Lung microvascular endothelial cell (primary cell): ENCODE data around the gene NCBP3. TPM values are rescaled to one million over a fixed set of nuclear protein-coding genes. Genes with fewer than 3 reads are reported as not detected.
A peak's percentile ranks its signal among the peaks of the same experiment; 100 is the strongest.

ENCODE experiments used
- DNase-seq, 2 donors: peaks; one replicate each; pipeline versions ENCODE4 v3.0.0 to v3.0.0-alpha.2; 2010; ENCODE audit warnings: low read depth in 2 of 2
- total RNA-seq: library from RNA; depleted of rRNA; stranded (reverse); fragments of >200 nt; gene quantifications from 2 replicates; pipeline ENCODE4 v1.2.1, GENCODE V29; 2014

The NCBP3 gene, protein sequence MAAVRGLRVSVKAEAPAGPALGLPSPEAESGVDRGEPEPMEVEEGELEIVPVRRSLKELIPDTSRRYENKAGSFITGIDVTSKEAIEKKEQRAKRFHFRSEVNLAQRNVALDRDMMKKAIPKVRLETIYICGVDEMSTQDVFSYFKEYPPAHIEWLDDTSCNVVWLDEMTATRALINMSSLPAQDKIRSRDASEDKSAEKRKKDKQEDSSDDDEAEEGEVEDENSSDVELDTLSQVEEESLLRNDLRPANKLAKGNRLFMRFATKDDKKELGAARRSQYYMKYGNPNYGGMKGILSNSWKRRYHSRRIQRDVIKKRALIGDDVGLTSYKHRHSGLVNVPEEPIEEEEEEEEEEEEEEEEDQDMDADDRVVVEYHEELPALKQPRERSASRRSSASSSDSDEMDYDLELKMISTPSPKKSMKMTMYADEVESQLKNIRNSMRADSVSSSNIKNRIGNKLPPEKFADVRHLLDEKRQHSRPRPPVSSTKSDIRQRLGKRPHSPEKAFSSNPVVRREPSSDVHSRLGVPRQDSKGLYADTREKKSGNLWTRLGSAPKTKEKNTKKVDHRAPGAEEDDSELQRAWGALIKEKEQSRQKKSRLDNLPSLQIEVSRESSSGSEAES
- total RNA-seq: 10.5 and 11.5 TPM in 2 replicates

DNA sequence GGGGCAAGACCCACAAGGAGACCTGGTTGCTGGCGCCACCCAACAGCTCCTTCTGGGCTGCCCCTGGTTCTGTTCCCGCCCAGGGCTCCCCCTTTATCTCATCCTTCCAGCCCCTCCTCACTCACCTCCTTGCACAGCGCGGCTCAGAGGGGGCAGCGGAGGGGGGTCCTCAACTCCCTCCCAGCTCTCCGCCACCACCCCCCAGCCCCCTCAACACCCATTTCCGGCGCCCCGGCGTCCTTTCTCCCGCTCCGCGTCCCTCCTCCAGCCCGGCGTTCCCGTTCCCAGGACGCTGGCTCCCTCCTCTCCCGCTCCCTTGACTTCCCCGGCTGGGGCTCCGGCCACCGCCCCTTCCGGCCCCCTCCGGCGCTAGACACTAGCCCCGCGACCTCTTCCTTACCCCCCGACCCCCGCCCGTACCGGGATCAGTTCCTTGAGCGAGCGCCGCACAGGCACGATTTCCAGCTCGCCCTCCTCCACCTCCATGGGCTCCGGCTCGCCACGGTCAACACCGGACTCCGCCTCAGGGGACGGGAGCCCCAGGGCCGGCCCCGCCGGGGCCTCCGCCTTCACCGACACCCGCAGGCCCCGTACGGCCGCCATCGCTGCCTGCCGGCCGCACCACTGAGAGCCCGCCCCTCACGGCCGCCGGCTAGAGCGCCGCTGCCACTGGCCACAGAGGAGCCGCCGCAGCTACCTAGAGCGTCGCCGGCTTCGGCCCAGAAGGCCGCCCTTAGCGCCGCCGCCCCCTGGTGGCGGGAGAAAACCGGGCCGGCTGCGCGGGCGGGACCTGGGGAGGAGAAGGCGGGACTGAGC lies at the start of gene NCBP3:
Gene NCBP3, minus strand, starts transcription at position 626 of the 816 bp plus-strand sequence. Its CDS starts 23 bp downstream, at position 603.
- DNase-seq: peak; percentile 96 to 97

DNA sequence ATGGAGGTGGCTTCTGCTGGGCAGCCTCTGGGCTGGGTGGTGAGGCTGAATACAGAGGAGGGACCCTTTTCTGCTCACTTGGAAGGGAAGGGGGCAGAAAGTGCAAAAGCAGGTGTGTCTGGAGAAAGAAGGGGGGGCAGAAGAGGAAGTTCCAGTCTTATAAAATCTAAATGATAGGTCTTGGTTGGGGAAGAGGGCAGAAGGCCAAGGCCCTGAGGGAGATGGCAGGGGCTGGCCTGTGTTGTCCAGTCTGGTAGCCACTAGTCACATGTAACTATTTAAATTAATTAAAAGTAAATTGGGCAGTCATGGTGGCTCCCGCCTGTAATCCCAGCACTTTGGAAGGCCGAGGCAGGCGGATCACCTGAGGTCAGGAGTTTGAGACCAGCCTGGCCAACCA lies 49.3 kb upstream of the NCBP3 start:
- DNase-seq: no peak

GRCh38 chr17:3894911-3895343 lies 48.9 kb upstream of the NCBP3 start:
- peak in 1 of 2 donors; percentile 79 for DNase-seq

GRCh38 chr17:3894188-3894587 lies 48.1 kb upstream of the NCBP3 start:
- DNase-seq: no peak

GRCh38 chr17:3893720-3894116 lies 47.7 kb upstream of the NCBP3 start:
- DNase-seq: no peak

DNA sequence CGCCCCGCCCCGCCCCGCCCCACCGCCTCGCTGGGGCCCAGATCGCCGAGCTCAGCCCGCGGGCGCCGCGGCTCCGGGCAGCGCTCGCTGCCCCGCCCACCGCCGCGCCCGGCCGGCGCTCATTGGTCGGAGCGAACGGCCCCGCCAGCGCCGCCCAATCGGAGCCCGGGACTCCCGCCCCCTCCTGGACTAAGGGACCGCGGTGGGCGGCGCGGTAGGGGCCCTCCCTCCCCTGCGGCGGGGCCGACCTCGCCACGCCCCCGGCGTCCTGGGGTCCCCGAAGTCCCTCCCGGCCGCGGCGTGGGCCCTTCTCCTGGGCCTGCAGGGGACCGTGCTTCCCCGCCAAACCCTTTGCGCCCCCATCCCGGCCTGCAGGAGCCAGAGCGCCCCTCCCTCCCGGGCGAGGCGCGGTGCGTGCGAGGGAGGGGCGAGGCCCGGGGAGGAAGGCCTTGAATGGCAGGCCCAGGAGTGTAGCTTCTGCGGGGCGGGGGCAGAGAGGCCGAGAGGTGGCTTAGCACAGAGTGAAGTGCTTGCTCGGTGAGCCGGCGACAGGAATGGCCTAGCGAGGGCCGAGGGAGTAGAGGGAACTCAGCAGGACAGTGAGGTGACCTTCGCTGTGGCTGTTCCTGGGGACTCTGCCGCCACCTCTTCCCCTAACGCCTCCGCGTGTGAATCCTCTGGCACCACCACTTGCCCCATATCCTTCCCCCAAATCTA lies 47.1 kb upstream of the NCBP3 start, which contains the start of gene CAMKK1:
Gene CAMKK1, minus strand, starts transcription at position 51 of the 717 bp plus-strand sequence. CDS start 7,366 bp downstream, outside the sequence.
- DNase-seq: peak; percentile 85 to 90

GRCh38 chr17:3892095-3892998 lies 46.3 kb upstream of the NCBP3 start:
- DNase-seq: peak; percentile 64 to 78

DNA sequence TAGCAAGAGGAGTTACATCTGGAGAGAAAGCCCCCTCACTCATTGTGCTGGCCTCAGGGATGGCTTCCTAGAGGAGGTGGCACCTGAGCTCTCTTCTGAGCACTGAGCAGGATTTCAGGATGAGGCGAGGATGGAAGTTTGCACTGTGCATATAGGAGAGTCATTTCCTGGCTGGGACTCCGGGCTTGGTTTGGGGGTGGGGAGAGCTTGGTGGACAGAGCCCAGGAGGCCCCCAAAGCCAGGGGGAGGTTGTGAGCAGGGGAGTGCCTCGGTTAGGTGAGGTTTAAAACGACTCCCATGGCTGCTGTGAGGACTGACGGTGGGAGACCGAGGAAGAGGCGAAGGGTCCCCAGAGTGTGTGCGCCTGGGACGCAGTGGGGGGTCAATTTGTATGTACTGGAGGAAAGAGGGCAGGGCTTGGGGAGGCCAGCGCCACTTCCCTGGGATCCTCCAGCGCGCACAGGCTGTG lies 45.6 kb upstream of the NCBP3 start:
- no peak for DNase-seq

GRCh38 chr17:3890878-3891219 lies 44.8 kb upstream of the NCBP3 start:
- no peak for DNase-seq

GRCh38 chr17:3890082-3890877 lies 44.2 kb upstream of the NCBP3 start:
- DNase-seq: peak; percentile 38 to 89

DNA sequence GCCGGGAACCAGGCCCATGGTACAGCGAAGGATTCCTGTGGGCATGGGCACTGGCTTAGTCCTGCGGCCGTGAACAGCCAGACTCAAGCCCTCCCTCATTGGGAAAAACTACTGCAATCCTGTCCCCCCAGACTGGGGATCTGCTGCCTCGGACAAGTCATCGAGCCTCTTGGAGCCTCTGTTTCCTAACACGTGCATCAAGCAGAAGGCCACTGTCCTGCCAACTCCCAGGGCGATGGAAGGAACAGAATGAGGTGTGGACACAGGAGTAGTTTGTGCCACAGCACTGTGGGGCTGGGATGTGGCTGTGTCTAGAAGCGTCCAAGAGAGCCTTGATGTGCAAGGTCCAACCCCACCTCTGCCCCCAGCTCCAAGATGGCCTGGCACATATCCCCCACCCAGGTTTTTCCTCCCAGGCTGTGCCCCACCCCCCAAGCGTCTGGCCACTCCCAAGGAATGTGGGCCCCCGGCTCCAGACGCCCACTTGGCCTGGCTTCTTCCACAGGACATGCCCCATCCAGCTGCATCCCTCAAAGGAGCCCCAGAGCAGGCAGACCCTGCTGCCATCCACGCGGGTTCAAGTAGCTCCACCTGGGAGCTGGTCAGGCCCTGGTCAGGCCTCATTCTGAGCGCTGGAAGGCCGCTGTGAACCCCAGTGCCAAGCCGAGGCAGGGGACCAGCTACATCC lies 43.4 kb upstream of the NCBP3 start:
- no peak for DNase-seq

DNA sequence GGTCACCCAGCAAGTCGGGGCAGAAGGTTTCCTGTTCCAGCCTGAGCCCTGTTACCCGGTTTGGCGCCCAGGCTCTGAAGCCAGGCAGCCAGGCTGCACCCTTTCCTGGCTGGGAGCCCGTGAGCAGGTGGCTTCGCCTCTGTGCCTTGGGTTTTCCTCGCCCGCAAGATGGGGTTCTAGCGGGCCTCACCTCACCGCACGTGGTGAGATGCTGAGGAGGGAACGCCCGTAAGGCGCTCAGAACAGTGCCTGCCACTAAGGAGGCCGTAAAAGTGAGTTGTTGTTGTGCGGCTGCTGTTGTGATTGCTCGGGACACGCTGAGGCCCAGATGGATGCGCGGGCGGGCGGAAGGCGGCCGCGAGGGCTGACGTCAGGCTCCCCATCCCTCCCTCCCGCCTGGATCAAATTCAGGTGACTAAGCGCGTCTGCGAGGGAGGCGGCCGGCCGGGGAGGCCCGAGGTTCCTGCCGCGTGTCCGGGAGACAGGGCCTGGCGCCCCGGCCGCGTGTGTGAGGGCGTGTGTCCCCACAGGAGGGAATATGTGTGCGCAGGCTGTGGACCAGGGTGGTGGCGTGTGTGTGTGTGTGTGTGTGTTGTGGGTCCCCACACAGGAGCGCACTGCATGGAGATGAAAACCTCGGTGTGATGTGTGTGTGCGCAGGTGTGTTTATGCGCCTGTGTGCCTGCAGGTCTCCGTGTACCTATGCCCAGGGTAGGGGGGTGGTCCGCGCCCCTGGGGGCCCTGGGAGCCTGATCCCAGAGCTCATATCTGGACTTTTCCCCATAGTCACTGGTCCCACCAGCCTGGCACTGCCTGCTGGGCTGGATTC lies 42.5 kb upstream of the NCBP3 start:
- DNase-seq: peak; percentile 87 to 90

- peak in 1 of 2 donors; percentile 59 for DNase-seq
These were observed 41.8 kb upstream of the NCBP3 start for GRCh38 chr17:3887804-3888203.

- DNase-seq: no peak
These were observed 41.3 kb upstream of the NCBP3 start for GRCh38 chr17:3887394-3887793.

DNA sequence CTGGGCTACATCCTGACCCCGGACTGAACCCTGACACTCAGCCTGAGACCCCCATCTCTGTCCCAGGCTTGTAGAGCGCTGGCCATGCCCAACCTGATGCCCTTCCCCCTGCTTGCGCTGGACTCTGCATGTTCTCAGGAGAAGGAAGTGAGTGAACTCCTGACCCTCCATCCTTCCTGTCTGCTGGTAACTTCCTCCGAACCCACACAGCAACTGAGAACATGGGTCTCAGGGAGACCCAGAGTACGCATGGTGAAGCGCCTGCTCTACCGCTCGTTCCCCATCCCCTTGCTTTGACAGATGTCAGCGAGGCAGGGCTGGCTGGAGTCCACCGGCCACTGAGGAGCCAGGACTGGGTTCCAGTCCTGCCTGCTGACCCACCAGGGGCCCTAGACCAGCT lies 40.7 kb upstream of the NCBP3 start:
- DNase-seq: peak; percentile 13 to 39

- DNase-seq: peak in 1 of 2 donors; percentile 61
These were observed 39.9 kb upstream of the NCBP3 start for GRCh38 chr17:3885970-3886369.

- peak in 1 of 2 donors; percentile 46 for DNase-seq
These were observed 39.2 kb upstream of the NCBP3 start for GRCh38 chr17:3885271-3885670.

DNA sequence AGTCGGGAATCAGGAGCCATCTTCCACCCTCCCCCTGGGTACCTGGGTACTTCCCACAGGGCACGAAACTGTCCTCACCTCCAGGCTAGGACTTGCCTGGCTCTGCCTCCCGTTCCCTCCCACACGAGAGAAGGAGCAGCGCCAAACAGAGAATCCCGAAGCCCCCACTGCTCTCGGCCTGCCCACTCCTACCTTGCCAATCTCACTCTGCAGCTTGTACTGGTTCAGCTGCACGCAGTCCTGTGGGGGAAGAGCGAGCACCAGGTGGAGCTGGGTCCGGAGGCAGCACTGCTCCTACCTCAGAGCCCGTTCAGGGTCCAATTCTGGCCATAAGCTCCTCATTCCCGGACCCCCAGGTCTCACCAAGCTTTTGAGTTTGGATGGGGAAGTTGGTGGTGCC lies 38.1 kb upstream of the NCBP3 start:
- DNase-seq: no peak
